BLaER1 treated with 17β-estradiol and CSF1 and Interleukin-3, amounts not matched to agents 10 nM and 100 nM (cell line): ENCODE measurements around the gene SCARB1.

Experiments
- H3K27ac ChIP-seq, 11 experiments: shearing (Covaris generic); formaldehyde crosslinking; 2 replicates each; pipeline ENCODE4 v1.8.1; 2022
- H3K27me3 ChIP-seq, 11 experiments: shearing (Covaris generic); formaldehyde crosslinking; 2 replicates each; pipeline ENCODE4 v1.8.1; 2022
- H3K36me3 ChIP-seq, 11 experiments: shearing (Covaris generic); formaldehyde crosslinking; 2 replicates each; pipeline ENCODE4 v1.8.1; 2022
- H3K4me1 ChIP-seq, 10 experiments: shearing (Covaris generic); formaldehyde crosslinking; 2 replicates each; pipeline ENCODE4 v1.8.1; 2022
- H3K4me2 ChIP-seq, 11 experiments: shearing (Covaris generic); formaldehyde crosslinking; 2 replicates each; pipeline ENCODE4 v1.8.1; 2022
- H3K4me3 ChIP-seq, 10 experiments: shearing (Covaris generic); formaldehyde crosslinking; 2 replicates each; pipeline ENCODE4 v1.8.1; 2022
- H3K9ac ChIP-seq, 11 experiments: shearing (Covaris generic); formaldehyde crosslinking; 2 replicates each; pipeline ENCODE4 v1.8.1; 2022
- H3K9me3 ChIP-seq, 11 experiments: shearing (Covaris generic); formaldehyde crosslinking; replicated peaks in 1 of 11; 2 replicates each; pipeline ENCODE4 v1.8.1; 2022
- H4K20me1 ChIP-seq, 11 experiments: shearing (Covaris generic); formaldehyde crosslinking; 2 replicates each; pipeline ENCODE4 v1.8.1; 2022
- Cebpa-rat ChIP-seq, 11 experiments: shearing (Covaris generic); IDR thresholded peaks; 2 replicates each; pipeline ENCODE4 v1.8.1; 2022

Gene SCARB1

DNA sequence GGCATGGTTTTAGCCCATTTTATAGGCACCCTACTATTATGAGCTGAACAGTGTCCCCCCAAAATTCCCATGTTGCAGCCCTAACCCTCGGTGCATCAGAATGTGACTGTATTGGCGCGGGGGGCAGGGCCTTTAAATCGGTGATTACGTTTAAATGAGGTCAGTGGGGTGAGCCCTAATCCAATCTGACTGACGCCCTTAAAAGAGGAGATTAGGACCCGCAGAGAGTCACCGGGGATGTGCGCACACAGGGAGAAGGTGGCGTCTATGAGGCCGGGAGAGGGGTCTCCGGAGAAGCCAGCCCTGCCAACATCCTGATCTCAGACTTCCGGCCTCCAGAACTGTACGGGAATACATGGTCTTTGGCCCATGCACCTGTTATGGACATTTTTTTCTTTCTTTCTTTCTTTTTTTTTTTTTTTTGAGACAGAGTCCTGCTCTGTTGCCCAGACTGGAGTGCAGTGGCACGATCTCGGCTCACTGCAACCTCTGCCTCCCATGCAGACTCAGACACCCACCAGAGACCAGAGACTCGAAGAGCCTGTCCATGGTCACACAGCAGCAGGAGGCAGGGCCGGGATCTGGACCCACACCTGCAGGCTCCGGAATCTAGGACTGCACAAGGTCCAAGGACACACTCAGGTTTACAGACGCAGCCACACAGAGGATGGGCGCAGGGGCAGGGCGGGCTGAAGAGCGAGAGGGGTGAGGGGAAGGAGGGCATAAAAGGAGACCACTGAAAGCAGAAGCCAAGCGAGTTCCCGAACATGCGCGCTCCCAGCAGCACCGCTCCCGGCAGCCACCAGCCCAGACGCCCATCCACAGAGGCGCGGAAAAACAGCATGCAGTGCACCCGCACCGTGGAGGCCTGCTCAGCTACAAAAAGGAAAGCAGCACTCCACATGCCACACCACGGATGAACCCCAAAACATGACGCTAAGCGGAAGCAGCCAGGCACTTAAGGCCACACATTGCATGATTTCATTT, 19.0 kb downstream of the SCARB1 start:
- 0 out of 22 replicates have a peak overlapping the region, but pooled peaks of 1 of the 11 experiments have one; percentile 48 for H3K4me2 ChIP-seq
- H3K4me1 ChIP-seq: peaks cover 30 to 53% (median 44%) of the 10 kb centered on the region in 10 experiments
- H3K9ac ChIP-seq: no peak overlapping the region
- H3K4me3 ChIP-seq: no peak overlapping the region
- no peak for TF ChIP-seq Cebpa-rat (IDR thresholded peaks at IDR 0.05)
- H3K9me3 ChIP-seq: no peaks in the 10 kb centered on the region
- H3K27ac ChIP-seq: no peak overlapping the region
- H4K20me1 ChIP-seq: peaks cover 0 to 96% (median 82%) of the 10 kb centered on the region in 11 experiments; a peak in 19 of 22 replicates
- H3K27me3 ChIP-seq: no peaks in the 10 kb centered on the region
- H3K36me3 ChIP-seq: peaks cover 0 to 89% (median 69%) of the 10 kb centered on the region in 11 experiments; a peak in 17 of 22 replicates

GRCh38 chr12:124842800-124843510, 20.7 kb downstream of the SCARB1 start:
- H3K36me3 ChIP-seq: peaks cover 0 to 76% (median 53%) of the 10 kb centered on the region in 11 experiments; a peak in 17 of 22 replicates
- no peak overlapping the region for H3K4me3 ChIP-seq
- no peaks in the 10 kb centered on the region for H3K9me3 ChIP-seq
- H3K4me2 ChIP-seq: peak overlapping the region; percentile 4 to 65 (median 41); a peak in 19 of 22 replicates
- no peaks in the 10 kb centered on the region for H3K27me3 ChIP-seq
- H3K9ac ChIP-seq: peak overlapping the region in 8 of 11 experiments; percentile 1 to 29 (median 14); a peak in 4 of 22 replicates
- H3K4me1 ChIP-seq: peaks cover 31 to 45% (median 40%) of the 10 kb centered on the region in 10 experiments
- TF ChIP-seq Cebpa-rat (IDR thresholded peaks at IDR 0.05): no peak
- peaks cover 0 to 91% (median 75%) of the 10 kb centered on the region in 11 experiments; a peak in 19 of 22 replicates for H4K20me1 ChIP-seq
- peak overlapping the region; percentile 15 to 49 (median 30); a peak in 14 of 22 replicates for H3K27ac ChIP-seq

DNA sequence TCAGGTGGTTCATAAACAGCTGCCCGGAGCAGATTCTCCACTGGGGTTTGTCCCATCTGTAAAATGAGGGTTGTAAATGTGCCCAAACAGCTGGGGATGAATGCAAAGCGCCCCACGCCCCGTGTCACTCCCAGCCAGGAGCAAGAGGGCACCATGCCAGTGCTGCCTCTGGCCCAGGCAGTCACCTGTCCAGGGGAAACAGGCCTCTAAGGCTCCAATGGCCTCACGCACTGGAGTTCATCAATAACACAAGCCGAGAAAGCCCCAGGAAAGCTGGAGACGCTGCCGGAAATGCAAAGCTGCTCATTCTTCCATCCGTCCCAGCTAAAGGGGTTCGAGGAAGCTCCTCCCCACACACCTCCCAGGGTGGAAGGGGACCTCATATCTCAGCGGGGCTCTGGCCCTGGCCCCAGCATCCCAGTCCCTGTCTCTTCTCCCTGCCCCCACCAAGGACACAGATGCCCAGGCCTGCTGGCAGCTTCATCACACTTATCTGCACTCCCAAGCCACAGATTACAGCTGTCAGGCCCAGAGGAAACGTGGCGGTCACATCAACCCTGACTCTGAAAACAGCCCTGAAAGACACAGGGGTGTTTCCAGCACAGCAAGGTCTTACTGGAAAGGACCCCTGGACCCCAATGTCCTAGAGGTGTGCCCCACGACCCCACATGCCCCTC, 21.5 kb downstream of the SCARB1 start:
- TF ChIP-seq Cebpa-rat (IDR thresholded peaks at IDR 0.05): no peak
- peaks cover 0 to 90% (median 75%) of the 10 kb centered on the region in 11 experiments; a peak in 19 of 22 replicates for H4K20me1 ChIP-seq
- H3K27ac ChIP-seq: peak overlapping the region; percentile 15 to 49 (median 30); a peak in 15 of 22 replicates
- no peak overlapping the region for H3K4me3 ChIP-seq
- peaks cover 34 to 46% (median 37%) of the 10 kb centered on the region in 10 experiments for H3K4me1 ChIP-seq
- no peaks in the 10 kb centered on the region for H3K9me3 ChIP-seq
- peaks cover 0 to 68% (median 45%) of the 10 kb centered on the region in 11 experiments; a peak in 17 of 22 replicates for H3K36me3 ChIP-seq
- peak overlapping the region in 7 of 11 experiments; percentile 1 to 29 (median 9); a peak in 3 of 22 replicates for H3K9ac ChIP-seq
- H3K4me2 ChIP-seq: peak overlapping the region; percentile 4 to 65 (median 41); a peak in 14 of 22 replicates
- H3K27me3 ChIP-seq: no peaks in the 10 kb centered on the region

GRCh38 chr12:124841558-124841945, 22.1 kb downstream of the SCARB1 start:
- no peak for TF ChIP-seq Cebpa-rat (IDR thresholded peaks at IDR 0.05)
- H3K4me2 ChIP-seq: peak overlapping the region in 4 of 11 experiments; percentile 4 to 41 (median 12); a peak in 3 of 22 replicates
- H3K27me3 ChIP-seq: no peaks in the 10 kb centered on the region
- H3K4me3 ChIP-seq: no peak overlapping the region
- H3K27ac ChIP-seq: peak overlapping the region in 3 of 11 experiments; percentile 10 to 48 (median 35); a peak in 5 of 22 replicates
- H3K9ac ChIP-seq: no peak overlapping the region
- H3K36me3 ChIP-seq: peaks cover 0 to 67% (median 42%) of the 10 kb centered on the region in 11 experiments; a peak in 15 of 22 replicates
- H3K4me1 ChIP-seq: peaks cover 29 to 49% (median 39%) of the 10 kb centered on the region in 10 experiments
- H3K9me3 ChIP-seq: no peaks in the 10 kb centered on the region
- peaks cover 0 to 89% (median 75%) of the 10 kb centered on the region in 11 experiments; a peak in 18 of 22 replicates for H4K20me1 ChIP-seq

DNA sequence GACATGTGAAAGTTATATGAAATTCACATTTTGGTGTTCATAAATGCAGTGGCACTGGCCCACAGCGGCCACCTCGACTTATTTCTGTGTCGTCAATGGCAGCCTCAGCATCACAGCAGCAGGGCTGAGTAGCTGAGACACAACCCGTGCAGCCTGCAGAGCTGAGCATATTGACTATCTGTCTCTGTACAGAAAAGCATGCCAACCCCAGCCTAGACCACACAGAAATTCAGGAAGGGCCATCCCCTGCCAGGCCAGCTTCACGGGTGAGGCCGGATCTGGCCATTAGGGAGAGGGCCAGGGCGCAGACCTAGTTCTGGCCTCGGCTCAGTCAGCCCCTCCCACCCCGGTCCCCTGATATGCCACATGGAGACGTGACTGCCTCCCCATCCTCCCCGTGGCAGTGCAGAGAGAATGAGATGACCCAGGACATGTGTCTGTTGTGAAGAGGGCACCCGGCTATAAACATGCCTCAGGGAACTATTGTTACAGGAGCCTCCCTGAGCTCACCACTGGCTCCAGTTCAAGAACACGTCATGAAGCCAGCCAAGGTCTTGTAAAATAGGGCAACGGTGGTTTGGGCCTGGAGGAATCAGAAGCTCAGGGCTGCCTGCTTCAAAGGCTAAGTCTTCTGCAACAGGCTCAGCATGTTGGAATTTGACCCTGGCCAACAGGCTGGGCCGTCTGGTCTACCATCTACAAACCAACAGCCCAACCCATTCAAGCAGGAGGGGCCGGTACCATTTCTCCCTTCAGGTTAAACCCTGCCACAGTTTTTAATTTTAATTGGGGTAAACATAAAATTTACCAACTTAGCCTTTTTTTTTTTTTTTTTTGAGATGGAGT, 25.5 kb downstream of the SCARB1 start:
- no peak for TF ChIP-seq Cebpa-rat (IDR thresholded peaks at IDR 0.05)
- H3K9ac ChIP-seq: no peak overlapping the region

GRCh38 chr12:124837249-124837897, 26.3 kb downstream of the SCARB1 start:
- peak overlapping the region in 5 of 11 experiments; percentile 12 to 36 (median 15); a peak in 6 of 22 replicates for H3K4me2 ChIP-seq
- peaks cover 5 to 88% (median 71%) of the 10 kb centered on the region in 11 experiments; a peak in 20 of 22 replicates for H4K20me1 ChIP-seq
- no peaks in the 10 kb centered on the region for H3K27me3 ChIP-seq
- H3K4me1 ChIP-seq: peaks cover 8 to 48% (median 27%) of the 10 kb centered on the region in 10 experiments
- no peak overlapping the region for H3K9ac ChIP-seq
- peaks cover 0 to 69% (median 41%) of the 10 kb centered on the region in 11 experiments; a peak in 19 of 22 replicates for H3K36me3 ChIP-seq
- H3K9me3 ChIP-seq: peaks cover 0 to under 1% (median 0%) of the 10 kb centered on the region in 11 experiments; a peak in 1 of 22 replicates
- TF ChIP-seq Cebpa-rat (IDR thresholded peaks at IDR 0.05): no peak
- H3K4me3 ChIP-seq: no peak overlapping the region
- no peak overlapping the region for H3K27ac ChIP-seq

More for the DNA sequence above, 25.5 kb downstream of the SCARB1 start:
- H4K20me1 ChIP-seq: peaks cover 5 to 89% (median 77%) of the 10 kb centered on the region in 11 experiments; a peak in 20 of 22 replicates
- no peak overlapping the region; a peak in 1 of 22 replicates for H3K27ac ChIP-seq
- no peaks in the 10 kb centered on the region for H3K9me3 ChIP-seq
- H3K4me3 ChIP-seq: no peak overlapping the region
- H3K36me3 ChIP-seq: peaks cover 0 to 69% (median 41%) of the 10 kb centered on the region in 11 experiments; a peak in 17 of 22 replicates
- no peaks in the 10 kb centered on the region for H3K27me3 ChIP-seq
- H3K4me1 ChIP-seq: peaks cover 16 to 56% (median 35%) of the 10 kb centered on the region in 10 experiments
- H3K4me2 ChIP-seq: peak overlapping the region in 6 of 11 experiments; percentile 5 to 36 (median 14); a peak in 8 of 22 replicates

DNA sequence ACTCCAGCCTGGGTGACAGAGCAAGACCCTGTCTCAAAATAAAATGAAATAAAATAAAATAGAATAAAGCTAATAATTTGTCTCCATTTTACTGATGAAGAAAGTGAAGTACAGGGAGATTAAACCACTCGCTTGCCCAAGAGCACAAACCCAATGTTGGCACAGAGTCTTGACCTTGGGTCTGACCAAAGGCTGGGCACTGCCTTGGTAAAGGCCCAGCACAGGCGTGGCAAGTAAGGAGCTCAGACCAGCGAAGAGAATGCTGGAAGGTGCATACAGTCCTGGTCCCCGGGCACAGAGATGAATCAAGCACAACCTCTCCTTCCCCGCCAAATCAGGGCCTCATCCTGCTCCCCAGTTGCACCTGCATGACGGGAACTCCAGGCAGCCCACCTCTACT, 26.9 kb downstream of the SCARB1 start:
- H3K36me3 ChIP-seq: peaks cover 1 to 69% (median 41%) of the 10 kb centered on the region in 11 experiments; a peak in 21 of 22 replicates
- H3K27ac ChIP-seq: no peak overlapping the region
- H3K9me3 ChIP-seq: peaks cover 0 to 6% (median 4%) of the 10 kb centered on the region in 11 experiments; a peak in 13 of 22 replicates
- no peak overlapping the region for H3K9ac ChIP-seq
- no peak overlapping the region for H3K4me2 ChIP-seq
- H3K4me1 ChIP-seq: peaks cover 4 to 42% (median 20%) of the 10 kb centered on the region in 10 experiments; a peak in 14 of 20 replicates
- no peak overlapping the region for H3K4me3 ChIP-seq
- TF ChIP-seq Cebpa-rat (IDR thresholded peaks at IDR 0.05): no peak
- H4K20me1 ChIP-seq: peaks cover 5 to 88% (median 70%) of the 10 kb centered on the region in 11 experiments; a peak in 20 of 22 replicates
- H3K27me3 ChIP-seq: no peaks in the 10 kb centered on the region
